ENCODE measurements around the gene PTPRD.

DNA sequence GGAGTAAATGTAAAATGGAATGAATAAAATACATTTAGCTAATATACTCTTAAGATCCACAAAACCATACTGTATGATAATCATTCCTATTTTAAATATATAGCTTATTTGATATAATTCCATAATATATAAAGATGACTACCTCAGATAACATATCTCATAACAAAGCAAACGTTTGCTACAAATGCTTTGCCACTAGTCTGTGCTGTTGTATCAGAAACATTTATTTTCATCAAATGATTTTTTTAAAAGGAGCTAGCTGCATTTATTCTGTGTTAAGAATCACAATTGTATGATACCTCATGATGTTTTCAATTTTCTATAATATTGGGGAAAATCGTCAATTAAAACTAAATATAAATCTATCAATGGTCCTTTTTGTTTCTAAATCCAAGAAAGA lies 567.2 kb downstream of the PTPRD start:
- TF ChIP-seq, protein P1, sequence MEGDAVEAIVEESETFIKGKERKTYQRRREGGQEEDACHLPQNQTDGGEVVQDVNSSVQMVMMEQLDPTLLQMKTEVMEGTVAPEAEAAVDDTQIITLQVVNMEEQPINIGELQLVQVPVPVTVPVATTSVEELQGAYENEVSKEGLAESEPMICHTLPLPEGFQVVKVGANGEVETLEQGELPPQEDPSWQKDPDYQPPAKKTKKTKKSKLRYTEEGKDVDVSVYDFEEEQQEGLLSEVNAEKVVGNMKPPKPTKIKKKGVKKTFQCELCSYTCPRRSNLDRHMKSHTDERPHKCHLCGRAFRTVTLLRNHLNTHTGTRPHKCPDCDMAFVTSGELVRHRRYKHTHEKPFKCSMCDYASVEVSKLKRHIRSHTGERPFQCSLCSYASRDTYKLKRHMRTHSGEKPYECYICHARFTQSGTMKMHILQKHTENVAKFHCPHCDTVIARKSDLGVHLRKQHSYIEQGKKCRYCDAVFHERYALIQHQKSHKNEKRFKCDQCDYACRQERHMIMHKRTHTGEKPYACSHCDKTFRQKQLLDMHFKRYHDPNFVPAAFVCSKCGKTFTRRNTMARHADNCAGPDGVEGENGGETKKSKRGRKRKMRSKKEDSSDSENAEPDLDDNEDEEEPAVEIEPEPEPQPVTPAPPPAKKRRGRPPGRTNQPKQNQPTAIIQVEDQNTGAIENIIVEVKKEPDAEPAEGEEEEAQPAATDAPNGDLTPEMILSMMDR (IDR thresholded peaks at IDR 0.05; ENCODE audit: insufficient read depth, low read length, poor library complexity, severe bottlenecking): peak; percentile 23
- no peak for TF ChIP-seq EZH2phosphoT487 (conservative IDR thresholded peaks at IDR 0.05; ENCODE audit: low read length)
